ENCODE results near the gene EXOC3L4. TPM values are rescaled to one million over a fixed set of nuclear protein-coding genes. Genes with fewer than 3 reads are reported as not detected.

The EXOC3L4 gene
- total RNA-seq, 4 donors from 2014 or later = 0.93 to 5.2 (median 1.3) TPM; not detected in 1

DNA sequence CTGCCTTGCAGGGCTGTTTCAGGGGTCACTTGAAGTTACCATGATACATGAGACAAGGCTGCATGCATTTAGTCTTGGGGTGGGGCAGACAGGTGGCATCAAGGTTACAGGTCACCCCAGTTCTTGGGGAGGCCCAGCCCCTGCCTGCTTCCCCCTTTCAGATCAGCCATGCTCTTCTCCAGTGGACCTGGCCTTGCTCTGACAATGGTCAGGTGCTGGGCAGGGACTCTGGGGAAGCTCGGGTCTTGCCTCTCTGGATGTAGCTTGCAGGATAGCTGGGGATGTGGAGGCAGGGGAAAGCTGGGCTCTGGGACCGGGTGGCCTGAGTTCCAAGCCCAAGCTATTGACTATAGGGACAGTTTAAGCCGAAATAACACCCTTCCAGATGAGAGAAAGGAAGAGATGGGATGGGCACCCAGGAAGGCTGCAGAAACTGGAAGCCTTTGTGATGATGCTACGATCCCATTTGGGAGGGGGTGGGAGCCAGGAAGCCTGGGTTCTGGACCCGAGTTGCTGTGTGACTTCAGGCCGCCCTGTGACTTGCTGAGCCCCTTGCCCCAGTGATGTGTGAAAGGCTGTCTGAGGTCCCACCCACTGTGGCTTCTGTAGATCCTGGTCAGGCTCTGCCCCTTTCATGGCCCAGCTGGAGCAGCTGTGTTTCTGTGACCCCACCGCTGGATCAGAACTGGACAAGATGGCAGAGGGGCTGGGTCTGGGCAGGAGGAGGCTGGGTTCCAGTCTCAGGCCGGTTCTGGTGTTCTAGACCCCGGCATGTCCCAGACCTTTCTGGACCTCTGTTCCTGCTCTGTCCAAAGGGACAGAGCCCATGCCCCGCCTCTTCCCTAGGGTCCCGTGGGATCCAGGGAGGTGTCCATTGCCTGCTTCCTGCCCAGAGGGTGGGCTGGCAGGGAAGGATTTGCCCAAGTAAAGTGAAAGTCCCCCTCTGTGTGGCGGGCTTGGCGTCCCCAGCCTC is 30.9 kb downstream of the EXOC3L4 start:
- ATAC-seq (ENCODE audit: low FRiP score) = no peak
- TF ChIP-seq, protein P1, sequence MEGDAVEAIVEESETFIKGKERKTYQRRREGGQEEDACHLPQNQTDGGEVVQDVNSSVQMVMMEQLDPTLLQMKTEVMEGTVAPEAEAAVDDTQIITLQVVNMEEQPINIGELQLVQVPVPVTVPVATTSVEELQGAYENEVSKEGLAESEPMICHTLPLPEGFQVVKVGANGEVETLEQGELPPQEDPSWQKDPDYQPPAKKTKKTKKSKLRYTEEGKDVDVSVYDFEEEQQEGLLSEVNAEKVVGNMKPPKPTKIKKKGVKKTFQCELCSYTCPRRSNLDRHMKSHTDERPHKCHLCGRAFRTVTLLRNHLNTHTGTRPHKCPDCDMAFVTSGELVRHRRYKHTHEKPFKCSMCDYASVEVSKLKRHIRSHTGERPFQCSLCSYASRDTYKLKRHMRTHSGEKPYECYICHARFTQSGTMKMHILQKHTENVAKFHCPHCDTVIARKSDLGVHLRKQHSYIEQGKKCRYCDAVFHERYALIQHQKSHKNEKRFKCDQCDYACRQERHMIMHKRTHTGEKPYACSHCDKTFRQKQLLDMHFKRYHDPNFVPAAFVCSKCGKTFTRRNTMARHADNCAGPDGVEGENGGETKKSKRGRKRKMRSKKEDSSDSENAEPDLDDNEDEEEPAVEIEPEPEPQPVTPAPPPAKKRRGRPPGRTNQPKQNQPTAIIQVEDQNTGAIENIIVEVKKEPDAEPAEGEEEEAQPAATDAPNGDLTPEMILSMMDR (IDR thresholded peaks at IDR 0.05) = no peak
- no peak for DNase-seq (ENCODE audit: low spot score)

DNA sequence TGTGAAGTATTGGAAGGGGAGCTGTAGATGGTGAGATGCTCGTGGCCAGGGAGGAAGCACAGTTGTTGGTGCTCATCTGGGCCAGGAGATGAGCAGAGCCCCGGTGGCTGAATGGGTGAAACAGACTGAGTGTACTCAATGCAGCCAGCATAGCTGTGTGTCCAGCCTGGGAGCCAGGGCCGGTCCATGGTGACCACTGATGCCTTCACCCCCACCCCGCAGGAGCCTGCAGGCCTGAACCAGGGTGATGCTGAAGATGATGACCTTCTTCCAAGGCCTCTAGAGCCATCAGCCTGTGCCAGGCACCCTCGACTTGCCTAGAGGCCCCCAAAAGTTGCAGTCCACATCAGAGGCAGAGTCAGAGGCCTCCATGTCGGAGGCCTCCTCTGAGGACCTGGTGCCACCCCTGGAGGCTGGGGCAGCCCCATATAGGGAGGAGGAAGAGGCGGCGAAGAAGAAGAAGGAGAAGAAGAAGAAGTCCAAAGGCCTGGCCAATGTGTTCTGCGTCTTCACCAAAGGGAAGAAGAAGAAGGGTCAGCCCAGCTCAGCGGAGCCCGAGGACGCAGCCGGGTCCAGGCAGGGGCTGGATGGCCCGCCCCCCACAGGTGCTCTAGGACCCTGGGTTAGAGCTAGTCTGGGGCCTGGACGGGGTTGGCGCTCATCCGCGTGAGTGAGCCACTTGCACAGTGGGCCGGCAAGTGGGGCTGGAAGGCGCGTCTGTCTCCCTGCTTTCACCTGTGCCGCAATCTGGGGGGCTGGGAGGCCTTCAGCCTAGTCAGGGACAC is 31.8 kb downstream of the EXOC3L4 start:
- TF ChIP-seq, protein P1 (IDR thresholded peaks at IDR 0.05) = no peak
- ATAC-seq (ENCODE audit: low FRiP score) (no peak), DNase-seq (ENCODE audit: low spot score) (no peak)

DNA sequence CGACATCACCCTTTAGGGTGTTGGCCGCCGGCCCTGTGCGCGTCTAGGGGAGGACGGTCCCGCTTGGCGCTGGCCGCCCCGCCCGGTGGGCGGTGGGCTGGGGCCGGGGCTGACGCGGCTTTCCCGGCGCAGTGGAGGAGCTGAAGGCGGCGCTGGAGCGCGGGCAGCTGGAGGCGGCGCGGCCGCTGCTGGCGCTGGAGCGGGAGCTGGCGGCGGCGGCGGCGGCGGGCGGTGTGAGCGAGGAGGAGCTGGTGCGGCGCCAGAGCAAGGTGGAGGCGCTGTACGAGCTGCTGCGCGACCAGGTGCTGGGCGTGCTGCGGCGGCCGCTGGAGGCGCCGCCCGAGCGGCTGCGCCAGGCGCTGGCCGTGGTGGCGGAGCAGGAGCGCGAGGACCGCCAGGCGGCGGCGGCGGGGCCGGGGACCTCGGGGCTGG is 32.4 kb downstream of the EXOC3L4 start:
- TF ChIP-seq, protein P1 (IDR thresholded peaks at IDR 0.05) = no peak
- ATAC-seq (ENCODE audit: low FRiP score) (no peak), DNase-seq (ENCODE audit: low spot score) (no peak)

DNA sequence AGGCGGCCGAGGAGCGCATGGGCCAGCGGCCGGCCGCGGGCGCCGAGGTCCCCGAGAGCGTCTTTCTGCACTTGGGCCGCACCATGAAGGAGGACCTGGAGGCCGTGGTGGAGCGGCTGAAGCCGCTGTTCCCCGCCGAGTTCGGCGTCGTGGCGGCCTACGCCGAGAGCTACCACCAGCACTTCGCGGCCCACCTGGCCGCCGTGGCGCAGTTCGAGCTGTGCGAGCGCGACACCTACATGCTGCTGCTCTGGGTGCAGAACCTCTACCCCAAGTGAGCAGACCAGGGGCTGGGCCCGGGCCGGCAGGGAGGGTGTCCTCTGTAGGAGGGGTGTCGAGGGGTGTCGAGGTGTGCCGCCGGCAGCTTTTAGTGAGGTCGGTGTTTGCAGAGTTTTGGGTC is 32.8 kb downstream of the EXOC3L4 start:
- ATAC-seq (ENCODE audit: low FRiP score) = no peak
- TF ChIP-seq, protein P1 (IDR thresholded peaks at IDR 0.05) = no peak
- no peak for DNase-seq (ENCODE audit: low spot score)

DNA sequence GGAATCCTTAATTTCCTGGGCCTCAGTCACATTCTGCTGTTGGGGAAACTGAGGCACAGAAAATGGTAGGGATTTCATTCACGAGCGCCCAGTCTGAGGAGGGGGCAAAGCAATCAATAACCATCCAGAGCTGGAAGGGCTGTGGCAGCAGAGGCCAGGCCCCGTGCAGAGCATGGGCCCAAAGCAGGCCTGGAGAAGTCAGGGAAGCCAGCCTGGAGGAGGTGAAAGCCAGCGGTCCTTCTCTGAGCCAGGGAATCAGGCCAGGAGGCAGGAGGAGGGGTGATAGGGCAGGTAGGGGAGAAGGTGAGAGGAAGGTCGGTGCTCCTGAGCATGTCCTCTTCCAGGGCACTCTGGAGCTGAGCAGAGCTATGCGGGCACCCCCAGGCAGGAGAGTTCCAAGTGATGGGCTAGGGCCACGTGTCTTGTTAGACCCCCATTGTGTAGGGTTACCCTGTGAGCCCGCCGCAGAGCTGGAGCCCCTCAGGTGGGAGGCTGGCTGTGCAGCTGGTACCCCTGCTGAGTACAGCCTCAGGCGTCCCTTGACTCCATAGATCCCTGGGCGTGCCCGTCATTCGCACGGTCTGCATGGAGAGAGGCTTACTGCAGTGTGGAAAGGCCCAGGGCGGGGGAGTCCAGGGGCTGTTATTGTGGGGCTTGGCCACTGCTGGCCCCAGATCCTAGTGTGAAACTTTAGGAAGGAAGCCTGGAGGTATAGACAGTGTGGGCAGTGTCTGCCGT is 33.5 kb downstream of the EXOC3L4 start:
- ATAC-seq (ENCODE audit: low FRiP score) (no peak), DNase-seq (ENCODE audit: low spot score) (no peak)

More for the DNA sequence above, 33.5 kb downstream of the EXOC3L4 start:
- TF ChIP-seq, protein P1 (IDR thresholded peaks at IDR 0.05) = no peak

Data from omental fat pad (tissue), 4 donors.